DMS153 treated with DMSO at 0.1 percent for 48 hours (cell line): Measurements from ENCODE around the gene SCN4A.

Experiments used
- DNase-seq: peaks from one replicate; lab custom pipeline; 2025; ENCODE audit not compliant: unreplicated experiment; lab: John Stamatoyannopoulos, UW

SCN4A gene

DNA sequence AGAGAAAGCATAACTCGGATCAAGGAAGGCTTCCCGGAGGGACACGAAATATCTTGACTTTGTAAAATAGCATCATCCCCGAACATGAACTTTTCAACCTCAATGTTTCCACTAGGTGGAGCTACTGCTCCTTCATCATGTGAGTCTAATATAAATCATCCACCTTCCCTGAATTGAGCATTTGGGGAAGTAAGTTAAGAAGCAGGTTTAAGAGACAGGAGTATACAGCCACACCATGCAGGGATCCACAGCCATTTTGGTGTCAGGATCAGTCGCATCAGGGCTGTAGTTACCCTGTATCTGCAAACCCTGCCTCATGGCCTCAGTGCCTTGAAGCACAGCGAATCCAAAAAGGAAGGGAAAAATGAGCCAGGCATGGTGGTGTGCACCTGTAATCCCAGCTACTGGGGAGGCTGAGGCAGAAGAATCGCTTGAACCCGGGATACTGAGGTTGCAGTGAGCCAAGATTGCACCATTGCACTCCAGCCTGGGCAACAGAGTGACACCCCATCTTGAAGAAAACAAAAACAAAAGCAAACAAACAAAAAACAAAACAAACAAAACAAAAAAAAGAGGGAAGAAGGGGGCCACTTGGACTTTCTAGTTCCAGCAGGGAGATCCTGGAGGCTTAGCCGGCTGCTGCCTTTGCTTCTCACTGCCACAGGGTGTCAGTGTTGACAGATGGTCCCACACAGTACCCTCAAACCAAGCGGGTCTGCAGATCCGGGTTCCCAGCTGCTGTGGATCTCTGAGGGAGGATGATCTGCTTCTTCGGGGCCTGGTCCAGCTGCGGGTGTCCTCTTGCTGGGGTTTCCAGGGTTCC, 83.5 kb downstream of the SCN4A start:
- peak; percentile 18 for DNase-seq
